WI38 (cell line): ENCODE results near the gene OSCP1.

Source experiments
- H3K4me3 ChIP-seq: 2 replicates; pipeline ENCODE4 v1.5.1; 2011; ENCODE audit warnings: low read depth, mild to moderate bottlenecking, control low read depth, low read length
- CTCF ChIP-seq: IDR thresholded peaks from 2 replicates; pipeline ENCODE4 v1.5.1; 2012; ENCODE audit warnings: low read depth, mild to moderate bottlenecking, control low read depth, low read length

Gene OSCP1

GRCh38 chr1:36464605-36465393 is 14.5 kb upstream of the OSCP1 start:
- no peak for TF ChIP-seq CTCF
- peak overlapping the region; percentile 98 for H3K4me3 ChIP-seq

- TF ChIP-seq CTCF: no peak
- peak within 1 kb of the TSS; percentile 98 for H3K4me3 ChIP-seq
Measured at GRCh38 chr1:36463803-36464604, 13.8 kb upstream of the OSCP1 start, which contains the start of gene MRPS15. Gene MRPS15 (minus strand): TSS chr1:36464384. CDS start chr1:36464275, 109 bp downstream.

GRCh38 chr1:36463463-36463802 is 13.2 kb upstream of the OSCP1 start:
- no peak for TF ChIP-seq CTCF
- H3K4me3 ChIP-seq: peak overlapping the region; percentile 98

GRCh38 chr1:36458910-36459309 is 8.7 kb upstream of the OSCP1 start:
- no peak overlapping the region for H3K4me3 ChIP-seq
- TF ChIP-seq CTCF: no peak

GRCh38 chr1:36457691-36458090 is 7.4 kb upstream of the OSCP1 start:
- no peak for TF ChIP-seq CTCF
- H3K4me3 ChIP-seq: no peak overlapping the region

GRCh38 chr1:36456391-36456928 is 6.2 kb upstream of the OSCP1 start:
- no peak overlapping the region for H3K4me3 ChIP-seq
- TF ChIP-seq CTCF: no peak

GRCh38 chr1:36455386-36455785 is 5.1 kb upstream of the OSCP1 start:
- TF ChIP-seq CTCF: no peak
- H3K4me3 ChIP-seq: no peak overlapping the region
